Colonic mucosa (tissue), 4 donors: Measurements from ENCODE around the gene C12orf75. TPM values are rescaled to one million over a fixed set of nuclear protein-coding genes. Genes with fewer than 3 reads are reported as not detected.

ENCODE experiments used
- DNase-seq: peaks from one replicate; pipeline ENCODE4 v3.0.0-alpha.2; 2020
- H3K27ac ChIP-seq: fragments of 200-600 bp; one replicate; pipeline ENCODE4 v1.8.0; 2021
- H3K27me3 ChIP-seq: fragments of 200-600 bp; one replicate; pipeline ENCODE4 v1.8.0; 2021
- H3K36me3 ChIP-seq: fragments of 200-600 bp; one replicate; pipeline ENCODE4 v1.8.0; 2021
- H3K4me1 ChIP-seq: fragments of 200-600 bp; one replicate; pipeline ENCODE4 v1.8.0; 2021; ENCODE audit warnings: mild to moderate bottlenecking
- H3K4me3 ChIP-seq: fragments of 200-600 bp; one replicate; pipeline ENCODE4 v1.8.0; 2021
- H3K9ac ChIP-seq, 2 donors: one replicate each; pipeline ENCODE4 v1.7.0; 2013; ENCODE audit warnings: control low read depth in 2 of 2, low read depth in 2 of 2, low read length in 2 of 2
- H3K9me3 ChIP-seq: fragments of 200-600 bp; one replicate; pipeline ENCODE4 v1.8.0; 2021
- CTCF ChIP-seq: fragments of 200-600 bp; IDR thresholded peaks from one replicate; pipeline ENCODE4 v1.8.0; 2022; ENCODE audit warnings: antibody characterized with exemption, mild to moderate bottlenecking
- intact Hi-C: fragments of 100-400 bp; cut with DNase I; formaldehyde crosslinking; loops from one replicate; pipeline ENCODE4 v1.14.1; 2022
- total RNA-seq, 2 donors: library from RNA; stranded (reverse); fragmentation: NEBNext Ultra II Directional in 1 of 2; extraction: Animal tissue kit (Norgen Biotek cat#: 25700) in 1 of 2; gene quantifications; one replicate each; pipeline ENCODE4 v1.2.1, GENCODE V29; 2021
- donor health status: healthy.
- donor health status: DM: no; HTN: no; CAD: no.
- donor health status: DM: no; HTN: no; CAD: no.

Gene C12orf75
- total RNA-seq, 2 donors from 2014 or later, result 77.9 to 109 TPM

GRCh38 chr12:105386431-105386830, 55.9 kb downstream of the C12orf75 start:
- H3K4me1 ChIP-seq, result no peaks in the 10 kb centered on the region
- DNase-seq, result no peak
- intact Hi-C loops, result no loop called here
- no peak overlapping the region for H3K27ac ChIP-seq
- no peak overlapping the region for H3K9ac ChIP-seq
- TF ChIP-seq CTCF, result no peak
- no peaks in the 10 kb centered on the region for H3K27me3 ChIP-seq
- H3K36me3 ChIP-seq, result no peaks in the 10 kb centered on the region
- H3K4me3 ChIP-seq, result no peak overlapping the region
- H3K9me3 ChIP-seq, result no peaks in the 10 kb centered on the region

GRCh38 chr12:105391231-105391630, 60.7 kb downstream of the C12orf75 start:
- Histone ChIP-seq H3K36me3 (no peaks in the 10 kb centered on the region), H3K27ac (no peak overlapping the region), H3K4me3 (no peak overlapping the region), H3K4me1 (no peaks in the 10 kb centered on the region), H3K27me3 (no peaks in the 10 kb centered on the region), H3K9ac (no peak overlapping the region), H3K9me3 (no peaks in the 10 kb centered on the region)
- no peak for TF ChIP-seq CTCF
- DNase-seq, result no peak
- intact Hi-C loops, result no loop called here

GRCh38 chr12:105393587-105393986, 63.1 kb downstream of the C12orf75 start:
- H3K36me3 ChIP-seq, result no peaks in the 10 kb centered on the region
- H3K27ac ChIP-seq, result no peak overlapping the region
- H3K4me1 ChIP-seq, result no peaks in the 10 kb centered on the region
- no peak for TF ChIP-seq CTCF
- H3K9me3 ChIP-seq, result no peaks in the 10 kb centered on the region
- H3K4me3 ChIP-seq, result no peak overlapping the region
- H3K9ac ChIP-seq, result no peak overlapping the region
- intact Hi-C loops, result no loop called here
- DNase-seq, result no peak
- H3K27me3 ChIP-seq, result no peaks in the 10 kb centered on the region

- DNase-seq, result no peak
- H3K4me3 ChIP-seq, result no peak overlapping the region
- H3K4me1 ChIP-seq, result no peaks in the 10 kb centered on the region
- intact Hi-C loops, result no loop called here
- H3K27ac ChIP-seq, result no peak overlapping the region
- H3K9ac ChIP-seq, result no peak overlapping the region
- H3K9me3 ChIP-seq, result no peaks in the 10 kb centered on the region
- no peaks in the 10 kb centered on the region for H3K36me3 ChIP-seq
- no peak for TF ChIP-seq CTCF
- H3K27me3 ChIP-seq, result no peaks in the 10 kb centered on the region
Observed at GRCh38 chr12:105396024-105396423, 65.5 kb downstream of the C12orf75 start.

GRCh38 chr12:105396983-105397382, 66.5 kb downstream of the C12orf75 start:
- Histone ChIP-seq H3K36me3 (no peaks in the 10 kb centered on the region), H3K4me1 (no peaks in the 10 kb centered on the region), H3K27me3 (no peaks in the 10 kb centered on the region), H3K9me3 (no peaks in the 10 kb centered on the region), H3K4me3 (no peak overlapping the region), H3K9ac (no peak overlapping the region), H3K27ac (no peak overlapping the region)
- intact Hi-C loops, result no loop called here
- TF ChIP-seq CTCF, result no peak
- no peak for DNase-seq

GRCh38 chr12:105398930-105399329, 68.4 kb downstream of the C12orf75 start:
- Histone ChIP-seq H3K9ac (no peak overlapping the region), H3K4me1 (no peaks in the 10 kb centered on the region), H3K27ac (no peak overlapping the region), H3K9me3 (no peaks in the 10 kb centered on the region), H3K36me3 (no peaks in the 10 kb centered on the region), H3K27me3 (no peaks in the 10 kb centered on the region), H3K4me3 (no peak overlapping the region)
- intact Hi-C loops, result no loop called here
- no peak for DNase-seq
- no peak for TF ChIP-seq CTCF
